Vagina (tissue), 2 donors: ENCODE data around the gene TINAGL1. TPM values are rescaled to one million over a fixed set of nuclear protein-coding genes. Genes with fewer than 3 reads are reported as not detected.

Source experiments
- DNase-seq, 2 donors: peaks; one replicate each; pipeline ENCODE4 v3.0.0-alpha.2; 2017; ENCODE audit errors: extremely low spot score in 2 of 2
- H3K27ac ChIP-seq: fragments of 200-600 bp; sonication (generic); one replicate; pipeline ENCODE4 v1.5.1; 2019
- H3K27me3 ChIP-seq: fragments of 200-600 bp; sonication (generic); one replicate; pipeline ENCODE4 v1.5.1; 2019
- H3K36me3 ChIP-seq, 2 donors: fragments of 200-600 bp; sonication (generic); one replicate each; pipeline ENCODE4 v1.5.1; 2017 to 2019
- H3K4me1 ChIP-seq: fragments of 200-600 bp; sonication (generic); one replicate; pipeline ENCODE4 v1.5.1; 2019
- H3K4me3 ChIP-seq, 2 donors: fragments of 200-600 bp; sonication (generic); 1 replicate in 1 of 2; 2 replicates in 1 of 2; pipeline ENCODE4 v1.5.1; 2016 to 2019
- H3K9me3 ChIP-seq: fragments of 200-600 bp; sonication (generic); one replicate; pipeline ENCODE4 v1.5.1; 2019
- POLR2A ChIP-seq, 2 donors: fragments of 450-650 bp; IDR thresholded peaks; one replicate each; pipeline ENCODE4 v1.6.1; 2017; ENCODE audit warnings: antibody characterized with exemption in 2 of 2, mild to moderate bottlenecking in 2 of 2, moderate library complexity in 2 of 2
- POLR2AphosphoS5 ChIP-seq, 2 donors: sonication (generic); formaldehyde crosslinking; IDR thresholded peaks; one replicate each; pipeline ENCODE4 v1.9.0; 2017; ENCODE audit warnings: antibody characterized with exemption in 2 of 2, mild to moderate bottlenecking in 2 of 2, low read depth in 1 of 2; ENCODE audit not compliant: insufficient read depth in 1 of 2
- intact Hi-C: fragments of 100-400 bp; cut with DNase I; formaldehyde crosslinking; loops from one replicate; pipeline ENCODE4 v1.15.1; 2023
- total RNA-seq: library from RNA; depleted of rRNA; stranded (reverse); fragments of >200 nt; gene quantifications from one replicate; pipeline ENCODE4 v1.2.3, GENCODE V29; 2016
- TF ChIP-seq, protein P1 (sequence below), 3 experiments: fragments of 450-650 bp in 2 of 3; fragments of 200-600 bp in 1 of 3; sonication (generic) in 1 of 3; IDR thresholded peaks; one replicate each; pipeline ENCODE4 v1.5.1; 2017 to 2019; ENCODE audit warnings: antibody characterized with exemption in 3 of 3, mild to moderate bottlenecking in 2 of 3, moderate library complexity in 2 of 3

The TINAGL1 gene
- total RNA-seq, 1 donor from 2014 or later = 142 TPM

DNA sequence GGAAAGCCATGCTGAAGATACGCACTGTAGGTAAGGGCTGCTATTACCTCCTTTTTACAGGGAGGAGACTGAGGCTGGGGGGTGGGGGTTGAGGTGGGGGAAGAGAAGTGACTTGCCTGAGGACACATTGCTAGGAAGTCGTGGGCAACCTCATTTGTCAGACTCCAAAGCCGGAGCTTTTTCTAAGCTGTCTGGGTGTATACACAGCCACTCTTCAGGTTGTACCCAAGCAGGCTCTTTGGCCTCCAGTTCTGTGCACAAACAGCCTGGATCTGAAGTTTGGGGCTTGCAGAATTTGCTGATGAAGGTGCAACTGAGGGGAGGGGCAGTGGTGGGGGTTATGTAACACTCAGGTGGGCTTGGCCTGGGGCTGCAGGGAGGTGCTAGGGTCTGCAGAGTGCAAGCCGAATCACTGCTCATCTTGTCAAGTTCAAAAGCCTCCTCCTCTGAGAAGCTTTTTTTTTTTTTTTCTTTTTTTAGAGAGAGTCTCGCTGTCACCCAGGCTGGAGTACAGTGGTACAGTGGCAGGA, 16.9 kb downstream of the TINAGL1 start:
- TF ChIP-seq, protein P1, sequence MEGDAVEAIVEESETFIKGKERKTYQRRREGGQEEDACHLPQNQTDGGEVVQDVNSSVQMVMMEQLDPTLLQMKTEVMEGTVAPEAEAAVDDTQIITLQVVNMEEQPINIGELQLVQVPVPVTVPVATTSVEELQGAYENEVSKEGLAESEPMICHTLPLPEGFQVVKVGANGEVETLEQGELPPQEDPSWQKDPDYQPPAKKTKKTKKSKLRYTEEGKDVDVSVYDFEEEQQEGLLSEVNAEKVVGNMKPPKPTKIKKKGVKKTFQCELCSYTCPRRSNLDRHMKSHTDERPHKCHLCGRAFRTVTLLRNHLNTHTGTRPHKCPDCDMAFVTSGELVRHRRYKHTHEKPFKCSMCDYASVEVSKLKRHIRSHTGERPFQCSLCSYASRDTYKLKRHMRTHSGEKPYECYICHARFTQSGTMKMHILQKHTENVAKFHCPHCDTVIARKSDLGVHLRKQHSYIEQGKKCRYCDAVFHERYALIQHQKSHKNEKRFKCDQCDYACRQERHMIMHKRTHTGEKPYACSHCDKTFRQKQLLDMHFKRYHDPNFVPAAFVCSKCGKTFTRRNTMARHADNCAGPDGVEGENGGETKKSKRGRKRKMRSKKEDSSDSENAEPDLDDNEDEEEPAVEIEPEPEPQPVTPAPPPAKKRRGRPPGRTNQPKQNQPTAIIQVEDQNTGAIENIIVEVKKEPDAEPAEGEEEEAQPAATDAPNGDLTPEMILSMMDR (IDR thresholded peaks at IDR 0.05) = no peak
- TF ChIP-seq POLR2AphosphoS5 (IDR thresholded peaks at IDR 0.05; ENCODE audit: insufficient read depth in 1 of 2, low read depth in 1 of 2) = no peak
- no peak for TF ChIP-seq POLR2A (IDR thresholded peaks at IDR 0.05)

DNA sequence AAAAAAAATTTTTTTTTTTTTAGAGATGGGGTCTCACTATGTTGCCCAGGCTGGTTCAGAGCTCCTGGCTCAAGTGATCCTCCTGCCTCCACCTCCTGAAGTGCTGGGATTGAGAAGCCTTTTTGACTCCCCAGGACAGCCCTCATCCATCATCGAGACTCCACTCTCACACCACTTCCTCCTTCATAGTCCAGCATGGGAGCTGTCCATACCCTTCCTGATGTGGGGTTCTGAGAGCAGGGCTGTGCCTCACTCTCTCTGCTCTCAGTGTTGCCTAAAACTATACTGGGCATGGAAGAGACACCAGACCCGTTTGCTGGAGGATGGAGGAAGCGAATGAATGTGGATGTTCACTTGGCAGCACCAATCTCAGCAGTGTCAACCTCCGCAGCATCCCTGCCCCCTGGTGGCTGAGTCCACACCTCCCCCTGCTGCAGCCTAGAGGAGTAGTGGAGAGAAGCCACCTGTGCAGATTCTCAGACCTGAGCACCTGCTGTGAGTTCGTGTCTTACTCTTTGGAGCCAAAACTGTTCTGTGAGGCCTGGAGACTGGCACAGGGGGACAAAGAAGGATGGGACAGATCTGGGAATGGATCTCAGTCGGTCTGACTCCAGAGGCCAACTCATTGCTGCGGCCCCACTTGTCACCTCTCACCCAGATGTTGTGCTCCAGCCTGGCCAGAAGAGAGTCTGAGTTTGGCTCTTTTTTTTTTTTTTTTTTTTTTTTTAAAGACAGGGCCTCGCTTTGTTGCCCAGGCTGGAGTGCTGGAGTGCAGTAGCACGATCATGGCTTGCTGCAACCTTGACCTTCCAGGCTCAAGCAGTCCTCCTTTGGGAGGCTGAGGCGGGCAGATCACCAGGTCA, 17.7 kb downstream of the TINAGL1 start:
- intact Hi-C loops = loop anchor here (2.0 kb wide), 1 partner anchor 27 kb away; no protein-coding TSS in a partner anchor

More for the DNA sequence above, 16.9 kb downstream of the TINAGL1 start:
- no peaks in the 10 kb centered on the region for H3K27me3 ChIP-seq
- no peaks in the 10 kb centered on the region for H3K9me3 ChIP-seq
- H3K36me3 ChIP-seq = no peaks in the 10 kb centered on the region
- intact Hi-C loops = loop anchor here (2.0 kb wide), 1 partner anchor 26 kb away; no protein-coding TSS in a partner anchor
- peaks cover 14% of the 10 kb centered on the region for H3K4me1 ChIP-seq
- H3K27ac ChIP-seq = no peak overlapping the region
- H3K4me3 ChIP-seq = no peak overlapping the region
- DNase-seq = no peak

DNA sequence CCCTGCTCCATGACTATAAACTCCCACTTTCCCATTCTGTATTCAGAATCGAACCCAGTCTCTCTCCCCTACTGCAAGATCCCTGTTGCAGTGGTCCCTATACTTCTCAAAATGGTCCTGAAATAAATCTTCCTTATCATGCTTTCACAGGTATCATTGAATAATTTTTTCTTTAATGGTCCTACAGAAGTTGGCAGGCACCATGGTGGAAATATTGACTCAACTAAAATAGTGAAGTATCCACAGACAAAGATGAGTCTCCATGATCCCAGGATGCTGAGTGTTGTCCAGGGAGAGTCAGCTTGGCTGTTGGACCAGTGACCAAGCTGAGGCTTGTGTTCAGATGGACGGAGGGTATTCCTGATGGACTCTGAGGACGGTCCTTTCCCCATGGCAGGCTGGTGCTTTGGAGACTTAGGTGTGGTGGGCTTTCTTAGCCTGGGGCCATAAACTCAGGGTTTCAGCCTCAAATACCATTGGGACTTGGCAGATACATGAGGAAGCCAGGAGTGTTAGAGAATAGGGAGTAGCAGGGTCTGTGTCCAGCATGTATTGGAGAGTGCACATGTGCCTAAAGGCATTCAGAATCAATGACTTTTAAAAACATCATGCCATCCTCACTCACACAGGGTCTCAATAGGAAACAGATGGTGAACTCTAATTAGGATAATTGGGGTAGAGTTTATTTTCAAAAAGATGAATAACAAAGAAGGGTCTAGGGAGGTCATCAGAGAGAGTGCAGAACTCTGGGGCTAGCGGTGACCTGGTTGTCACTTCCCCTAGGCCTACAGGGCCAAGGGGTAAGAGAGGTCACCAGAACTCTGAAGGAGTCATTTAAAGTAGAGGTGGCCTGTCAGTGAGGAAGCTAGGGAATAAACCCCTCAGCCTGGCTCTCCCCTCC, 19.8 kb downstream of the TINAGL1 start:
- H3K9me3 ChIP-seq = no peaks in the 10 kb centered on the region
- no peaks in the 10 kb centered on the region for H3K27me3 ChIP-seq
- DNase-seq = no peak
- H3K4me3 ChIP-seq = no peak overlapping the region
- no peaks in the 10 kb centered on the region for H3K36me3 ChIP-seq
- TF ChIP-seq POLR2AphosphoS5 (IDR thresholded peaks at IDR 0.05; ENCODE audit: insufficient read depth in 1 of 2, low read depth in 1 of 2) = no peak
- TF ChIP-seq, protein P1 (IDR thresholded peaks at IDR 0.05) = no peak
- TF ChIP-seq POLR2A (IDR thresholded peaks at IDR 0.05) = no peak
- H3K4me1 ChIP-seq = no peaks in the 10 kb centered on the region
- no peak overlapping the region for H3K27ac ChIP-seq
- intact Hi-C loops = no loop called here

More for the DNA sequence above, 17.7 kb downstream of the TINAGL1 start:
- DNase-seq = peak in 1 of 2 donors; percentile 85
- TF ChIP-seq, protein P1 (IDR thresholded peaks at IDR 0.05) = peak; percentile 62 to 81 (median 79)
- TF ChIP-seq POLR2AphosphoS5 (IDR thresholded peaks at IDR 0.05; ENCODE audit: insufficient read depth in 1 of 2, low read depth in 1 of 2) = no peak
- peaks cover 7% of the 10 kb centered on the region for H3K4me1 ChIP-seq
- H3K36me3 ChIP-seq = no peaks in the 10 kb centered on the region
- no peak overlapping the region for H3K4me3 ChIP-seq
- no peak overlapping the region for H3K27ac ChIP-seq
- no peaks in the 10 kb centered on the region for H3K9me3 ChIP-seq
- no peaks in the 10 kb centered on the region for H3K27me3 ChIP-seq

DNA sequence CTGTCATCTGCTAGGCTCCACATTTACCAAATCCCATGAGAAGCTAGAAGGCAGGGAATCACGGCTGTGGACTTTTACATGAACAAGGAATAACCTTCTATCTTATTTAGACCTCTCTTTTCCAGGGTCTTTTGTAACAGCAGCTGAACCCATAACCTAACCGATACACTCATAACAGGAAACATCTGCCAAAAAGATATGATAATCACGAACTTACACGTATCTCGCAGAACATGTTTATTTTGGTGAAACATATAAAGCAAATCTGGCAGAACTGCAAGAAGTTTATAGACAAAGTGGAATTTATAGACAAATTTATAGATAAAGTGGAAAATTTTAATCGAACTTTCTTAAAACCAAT, 20.4 kb downstream of the TINAGL1 start:
- Histone ChIP-seq H3K27me3 (no peaks in the 10 kb centered on the region), H3K4me3 (no peak overlapping the region), H3K36me3 (no peaks in the 10 kb centered on the region), H3K4me1 (no peaks in the 10 kb centered on the region), H3K9me3 (no peaks in the 10 kb centered on the region), H3K27ac (no peak overlapping the region)
- no peak for DNase-seq
- intact Hi-C loops = no loop called here
- TF ChIP-seq, protein P1 (IDR thresholded peaks at IDR 0.05) = no peak
- TF ChIP-seq POLR2A (IDR thresholded peaks at IDR 0.05) (no peak), POLR2AphosphoS5 (IDR thresholded peaks at IDR 0.05; ENCODE audit: insufficient read depth in 1 of 2, low read depth in 1 of 2) (no peak)
